Measurements from ENCODE around the gene GPR12.

DNA sequence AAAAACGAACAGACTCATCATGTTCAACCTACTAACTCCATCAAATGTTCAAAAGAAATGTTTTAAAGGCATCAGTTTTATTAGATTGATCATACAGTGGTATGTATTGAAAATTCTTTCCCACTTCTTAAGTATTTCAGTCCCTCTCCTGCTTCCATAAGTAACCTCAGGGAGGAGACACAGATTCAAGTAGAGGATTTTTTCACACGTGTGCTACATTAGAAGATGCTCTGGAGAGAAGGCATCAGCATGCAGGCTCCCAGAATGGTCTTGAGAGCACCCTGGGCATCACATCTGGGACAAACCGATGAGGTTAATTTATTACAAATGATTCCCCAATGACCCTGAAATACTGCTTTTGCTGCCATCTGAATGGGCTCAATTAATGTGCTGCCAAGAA lies 3.6 kb downstream of the GPR12 start:
- TF ChIP-seq, protein P1, sequence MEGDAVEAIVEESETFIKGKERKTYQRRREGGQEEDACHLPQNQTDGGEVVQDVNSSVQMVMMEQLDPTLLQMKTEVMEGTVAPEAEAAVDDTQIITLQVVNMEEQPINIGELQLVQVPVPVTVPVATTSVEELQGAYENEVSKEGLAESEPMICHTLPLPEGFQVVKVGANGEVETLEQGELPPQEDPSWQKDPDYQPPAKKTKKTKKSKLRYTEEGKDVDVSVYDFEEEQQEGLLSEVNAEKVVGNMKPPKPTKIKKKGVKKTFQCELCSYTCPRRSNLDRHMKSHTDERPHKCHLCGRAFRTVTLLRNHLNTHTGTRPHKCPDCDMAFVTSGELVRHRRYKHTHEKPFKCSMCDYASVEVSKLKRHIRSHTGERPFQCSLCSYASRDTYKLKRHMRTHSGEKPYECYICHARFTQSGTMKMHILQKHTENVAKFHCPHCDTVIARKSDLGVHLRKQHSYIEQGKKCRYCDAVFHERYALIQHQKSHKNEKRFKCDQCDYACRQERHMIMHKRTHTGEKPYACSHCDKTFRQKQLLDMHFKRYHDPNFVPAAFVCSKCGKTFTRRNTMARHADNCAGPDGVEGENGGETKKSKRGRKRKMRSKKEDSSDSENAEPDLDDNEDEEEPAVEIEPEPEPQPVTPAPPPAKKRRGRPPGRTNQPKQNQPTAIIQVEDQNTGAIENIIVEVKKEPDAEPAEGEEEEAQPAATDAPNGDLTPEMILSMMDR (IDR thresholded peaks at IDR 0.05) = no peak
- TF ChIP-seq ZFX (IDR thresholded peaks at IDR 0.05; ENCODE audit: borderline replicate concordance) = no peak

Measured in 22Rv1 (cell line).